Nephron progenitor cell (in vitro differentiated cells): ENCODE data around the gene SERGEF.

Source experiments
- DNase-seq: peaks from one replicate; pipeline ENCODE4 v3.0.0; 2021
- H3K27ac Mint-ChIP-seq: 2 replicates; pipeline ENCODE4 v1.8.0; 2021; ENCODE audit warnings: mild to moderate bottlenecking, moderate library complexity, mixed read lengths
- H3K27me3 Mint-ChIP-seq: 2 replicates; pipeline ENCODE4 v1.8.0; 2021; ENCODE audit warnings: mild to moderate bottlenecking, low read depth, mixed read lengths; ENCODE audit not compliant: poor library complexity
- H3K36me3 Mint-ChIP-seq: 2 replicates; pipeline ENCODE4 v1.8.0; 2021; ENCODE audit warnings: low read depth, mixed read lengths
- H3K4me1 Mint-ChIP-seq: 2 replicates; pipeline ENCODE4 v1.8.0; 2021; ENCODE audit warnings: mixed read lengths
- H3K4me3 Mint-ChIP-seq: 2 replicates; pipeline ENCODE4 v1.8.0; 2021; ENCODE audit warnings: mild to moderate bottlenecking, moderate library complexity, mixed read lengths
- H3K9me3 Mint-ChIP-seq: 2 replicates; pipeline ENCODE4 v1.8.0; 2021; ENCODE audit warnings: mild to moderate bottlenecking, moderate library complexity, mixed read lengths
- CTCF ChIP-seq: fragments of 200-600 bp; sonication (generic); IDR thresholded peaks from 2 replicates; pipeline ENCODE4 v1.5.0; 2021; ENCODE audit warnings: antibody characterized with exemption

The SERGEF gene

GRCh38 chr11:17748044-17748443 lies 264.8 kb downstream of the SERGEF start:
- TF ChIP-seq CTCF = no peak
- no peak for DNase-seq
- no peaks in the 10 kb centered on the region for H3K9me3 Mint-ChIP-seq
- H3K27ac Mint-ChIP-seq = no peak overlapping the region
- no peaks in the 10 kb centered on the region for H3K36me3 Mint-ChIP-seq
- H3K4me1 Mint-ChIP-seq = peaks cover 17% of the 10 kb centered on the region
- H3K4me3 Mint-ChIP-seq = no peak overlapping the region
- peaks cover 34% of the 10 kb centered on the region for H3K27me3 Mint-ChIP-seq

- no peak for TF ChIP-seq CTCF
- H3K27me3 Mint-ChIP-seq = peaks cover 30% of the 10 kb centered on the region
- H3K27ac Mint-ChIP-seq = no peak overlapping the region
- H3K4me3 Mint-ChIP-seq = no peak overlapping the region
- no peaks in the 10 kb centered on the region for H3K36me3 Mint-ChIP-seq
- H3K4me1 Mint-ChIP-seq = peaks cover 17% of the 10 kb centered on the region
- DNase-seq = no peak
- no peaks in the 10 kb centered on the region for H3K9me3 Mint-ChIP-seq
These were observed 265.5 kb downstream of the SERGEF start for GRCh38 chr11:17747131-17747955.

GRCh38 chr11:17746096-17746495 lies 266.8 kb downstream of the SERGEF start:
- Mint-ChIP-seq H3K27ac (no peak overlapping the region), H3K36me3 (no peaks in the 10 kb centered on the region), H3K4me3 (no peak overlapping the region), H3K27me3 (peaks cover 26% of the 10 kb centered on the region), H3K9me3 (no peaks in the 10 kb centered on the region), H3K4me1 (peaks cover 14% of the 10 kb centered on the region)
- TF ChIP-seq CTCF = no peak
- no peak for DNase-seq

- no peaks in the 10 kb centered on the region for H3K9me3 Mint-ChIP-seq
- peaks cover 10% of the 10 kb centered on the region for H3K4me1 Mint-ChIP-seq
- no peak overlapping the region for H3K27ac Mint-ChIP-seq
- peaks cover 27% of the 10 kb centered on the region for H3K27me3 Mint-ChIP-seq
- no peaks in the 10 kb centered on the region for H3K36me3 Mint-ChIP-seq
- TF ChIP-seq CTCF = no peak
- no peak for DNase-seq
- no peak overlapping the region for H3K4me3 Mint-ChIP-seq
These were observed 267.6 kb downstream of the SERGEF start for GRCh38 chr11:17745023-17745772.

- peaks cover 5% of the 10 kb centered on the region for H3K4me1 Mint-ChIP-seq
- H3K9me3 Mint-ChIP-seq = no peaks in the 10 kb centered on the region
- H3K27ac Mint-ChIP-seq = no peak overlapping the region
- DNase-seq = no peak
- H3K36me3 Mint-ChIP-seq = no peaks in the 10 kb centered on the region
- H3K4me3 Mint-ChIP-seq = no peak overlapping the region
- TF ChIP-seq CTCF = no peak
- H3K27me3 Mint-ChIP-seq = peaks cover 27% of the 10 kb centered on the region
These were observed 268.5 kb downstream of the SERGEF start for GRCh38 chr11:17744151-17744940.
